ENCODE results near the gene COBL. TPM values are rescaled to one million over a fixed set of nuclear protein-coding genes. Genes with fewer than 3 reads are reported as not detected.

Gene COBL
- total and polyA plus RNA-seq, 2 donors (not counting 3 experiments of a cell fraction or from before 2014, with no cell fraction given) = 0.11 TPM; not detected in 1

GRCh38 chr7:51297986-51298385 is 18.6 kb downstream of the COBL start:
- no TSS peak for BruUV-seq (replicated peaks)
- Histone ChIP-seq H3K9ac (replicated peaks; ENCODE audit: extremely low read depth, insufficient read depth, low read length) (no peak overlapping the region), H3K9me1 (replicated peaks; ENCODE audit: control insufficient read depth, extremely low read depth, insufficient read depth, low read length) (no peaks in the 10 kb centered on the region), H3K36me3 (ENCODE audit: control insufficient read depth in 2 of 2, extremely low read depth in 1 of 2, insufficient read depth in 2 of 2, low read length in 2 of 2) (no peaks in the 10 kb centered on the region), H3K9me3 (replicated peaks; ENCODE audit: control insufficient read depth, insufficient read depth, low read length) (no peaks in the 10 kb centered on the region), H3K4me3 (replicated peaks in 1 of 3; ENCODE audit: insufficient read depth in 1 of 3, low read depth in 1 of 3, low read length in 3 of 3) (no peak overlapping the region), H3K27me3 (ENCODE audit: control insufficient read depth in 2 of 2, insufficient read depth in 2 of 2, low read length in 2 of 2) (no peaks in the 10 kb centered on the region), H4K20me1 (replicated peaks; ENCODE audit: control insufficient read depth, extremely low read depth, insufficient read depth, low read length) (no peaks in the 10 kb centered on the region), H3K27ac (ENCODE audit: insufficient read depth, low read depth, low read length) (no peak overlapping the region), H3K4me1 (ENCODE audit: control insufficient read depth, extremely low read depth, insufficient read depth, low read length) (no peaks in the 10 kb centered on the region), H3K79me2 (ENCODE audit: control insufficient read depth, insufficient read depth, low read length) (no peaks in the 10 kb centered on the region), H2AFZ (ENCODE audit: low read depth, low read length) (no peak overlapping the region), H3K4me2 (ENCODE audit: insufficient read depth, low read length) (no peak overlapping the region)
- no peak for DNase-seq (ENCODE audit: low read depth, low spot score)
- CTCF ChIA-PET = no interaction called here
- TF ChIP-seq FOS (IDR thresholded peaks at IDR 0.05; ENCODE audit: borderline replicate concordance, insufficient read depth, low read length) (no peak), CTCF (IDR thresholded peaks at IDR 0.05; ENCODE audit: extremely low read depth in 1 of 2, insufficient read depth in 1 of 2, low read depth in 1 of 2, low read length in 2 of 2) (no peak), EZH2 (IDR thresholded peaks at IDR 0.05; ENCODE audit: borderline replicate concordance, low read depth, low read length, severe bottlenecking) (no peak), MYC (IDR thresholded peaks at IDR 0.05; ENCODE audit: low read depth, low read length) (no peak), JUN (IDR thresholded peaks at IDR 0.05; ENCODE audit: borderline replicate concordance, insufficient read depth, insufficient read length, low read depth) (no peak), POLR2AphosphoS5 (IDR thresholded peaks at IDR 0.05; ENCODE audit: insufficient read depth, low read depth, low read length) (no peak), POLR2A (IDR thresholded peaks at IDR 0.05; ENCODE audit: low read depth, low read length) (no peak), MAX (IDR thresholded peaks at IDR 0.05; ENCODE audit: insufficient read depth, insufficient read length) (no peak), GATA2 (IDR thresholded peaks at IDR 0.05; ENCODE audit: insufficient read depth, insufficient read length, low read depth, low read length) (no peak)
- intact Hi-C loops (cut with micrococcal nuclease) (no loop called here), dilution Hi-C loops (cut with MboI; ENCODE audit: extremely low pct_ligation_motif_present, low sequenced_read_pairs) (no loop called here)
- POLR2A ChIA-PET = no interaction called here
- no peak for FAIRE-seq
